GM12878 (cell line): ENCODE results near the gene ZFP3. TPM values are rescaled to one million over a fixed set of nuclear protein-coding genes. Genes with fewer than 3 reads are reported as not detected.
"Not testable (repeated sequence)": the region's sequence is repeated elsewhere in the genome, so short reads cannot be mapped to it uniquely, and the experiment has no call there.

ENCODE experiments used
- ATAC-seq: fragments of 200-7000 bp; cut with Tn5 transposase; 3 replicates; pipeline ENCODE4 v1.9.1; 2020; ENCODE audit warnings: mild to moderate bottlenecking, moderate library complexity
- BruUV-seq: library from RNA; stranded (reverse); fragments of 400-500 nt; replicated peaks from 2 replicates; lab custom pipeline; 2021; lab: Mats Ljungman, UMichigan
- CTCF ChIA-PET: fragments of 300-600 bp; sonication (Branson Sonifier 250); formaldehyde crosslinking; extraction: SDS; loops from one replicate; lab custom pipeline; 2021; ENCODE audit warnings: inconsistent platforms; lab: Yijun Ruan, JAX
- POLR2A ChIA-PET: fragments of 350-600 bp; formaldehyde crosslinking; extraction: SDS; loops from one replicate; lab custom pipeline; 2021; ENCODE audit warnings: inconsistent platforms; lab: Charles Lee
- RAD21 ChIA-PET: fragments of 300-600 bp; sonication (Branson Sonifier 250); formaldehyde crosslinking; loops from one replicate; lab custom pipeline; 2023; ENCODE audit warnings: antibody characterized with exemption; ENCODE audit not compliant: unreplicated experiment; lab: Charles Lee
- SMC1A ChIA-PET: fragments of 300-600 bp; sonication (Branson Sonifier 250); formaldehyde crosslinking; loops from one replicate; lab custom pipeline; 2023; ENCODE audit not compliant: unreplicated experiment, uncharacterized antibody; lab: Charles Lee
- DNase-seq: peaks from one replicate; pipeline ENCODE4 v3.0.0-alpha.2; 2011; ENCODE audit warnings: low read depth, low spot score
- FAIRE-seq: peaks from 3 replicates; lab custom pipeline; 2011; peaks lifted over from hg19 to GRCh38; lab: Jason Lieb, UNC
- H2AFZ ChIP-seq: 2 replicates; pipeline ENCODE4 v1.6.0; 2011; ENCODE audit warnings: low read depth, low read length, control low read depth; ENCODE audit not compliant: control insufficient read depth
- H3K27ac ChIP-seq: 2 replicates; pipeline ENCODE4 v1.5.1; 2011; ENCODE audit warnings: control low read depth; ENCODE audit not compliant: control insufficient read depth, insufficient read depth
- H3K27me3 ChIP-seq, 2 experiments: replicated peaks in 1 of 2; 2 replicates each; pipeline versions ENCODE4 v1.6.0 to v1.6.1; 2011; ENCODE audit warnings: low read length in 1 of 2; ENCODE audit not compliant: control insufficient read depth in 2 of 2, insufficient read depth in 2 of 2
- H3K36me3 ChIP-seq, 2 experiments: 2 replicates each; pipeline ENCODE4 v1.5.1; 2011; ENCODE audit warnings: low read length in 1 of 2; ENCODE audit not compliant: control insufficient read depth in 2 of 2, insufficient read depth in 2 of 2
- H3K4me1 ChIP-seq: 2 replicates; pipeline ENCODE4 v1.6.1; 2011; ENCODE audit warnings: mild to moderate bottlenecking, low read length, moderate library complexity, mixed read lengths; ENCODE audit not compliant: control insufficient read depth, insufficient read depth
- H3K4me2 ChIP-seq: 2 replicates; pipeline ENCODE4 v1.6.0; 2011; ENCODE audit warnings: control low read depth; ENCODE audit not compliant: control insufficient read depth, insufficient read depth
- H3K4me3 ChIP-seq: fragments of 200-600 bp; sonication (generic); 2 replicates; pipeline ENCODE4 v1.5.1; 2016
- H3K79me2 ChIP-seq: 2 replicates; pipeline ENCODE4 v1.6.0; 2011; ENCODE audit warnings: low read length; ENCODE audit not compliant: control insufficient read depth, insufficient read depth
- H3K9ac ChIP-seq: 2 replicates; pipeline ENCODE4 v1.8.0; 2011; ENCODE audit warnings: low read length, control low read depth, mixed read lengths; ENCODE audit not compliant: control insufficient read depth, insufficient read depth
- H3K9me3 ChIP-seq: replicated peaks from 3 replicates; pipeline ENCODE4 v1.5.1; 2011; ENCODE audit warnings: mild to moderate bottlenecking, low read length; ENCODE audit not compliant: control insufficient read depth, insufficient read depth
- H4K20me1 ChIP-seq: 2 replicates; pipeline ENCODE4 v1.6.0; 2011; ENCODE audit not compliant: control insufficient read depth, insufficient read depth
- CREB1 ChIP-seq: IDR thresholded peaks from 2 replicates; pipeline ENCODE4 v1.6.1; 2012; ENCODE audit warnings: low read depth, mild to moderate bottlenecking, inconsistent platforms
- EGR1 ChIP-seq, 2 experiments: IDR thresholded peaks; 1 replicate in 1 of 2; 2 replicates in 1 of 2; pipeline ENCODE4 v1.6.1; 2011 to 2012; ENCODE audit warnings: low read depth in 2 of 2, low read length in 2 of 2, borderline replicate concordance in 1 of 2, mild to moderate bottlenecking in 1 of 2, moderate library complexity in 1 of 2
- MAX ChIP-seq: IDR thresholded peaks from 2 replicates; pipeline ENCODE4 v1.6.1; 2012; ENCODE audit warnings: low read depth, low read length, improper control_type of control experiment
- NKRF ChIP-seq: fragments of 450-650 bp; conservative IDR thresholded peaks from 2 replicates; pipeline ENCODE4 v1.6.1; 2017; ENCODE audit warnings: mild to moderate bottlenecking, moderate library complexity
- PBX3 ChIP-seq: IDR thresholded peaks from 2 replicates; pipeline ENCODE4 v1.6.1; 2011; ENCODE audit warnings: mild to moderate bottlenecking, low read depth, low read length, moderate library complexity; ENCODE audit not compliant: insufficient replicate concordance
- RELA ChIP-seq: fragments of 450-650 bp; IDR thresholded peaks from 2 replicates; pipeline ENCODE4 v1.8.0; 2014; ENCODE audit warnings: borderline replicate concordance; ENCODE audit not compliant: partially characterized antibody
- SREBF1 ChIP-seq: IDR thresholded peaks from 2 replicates; pipeline ENCODE4 v1.6.1; 2012; ENCODE audit warnings: mild to moderate bottlenecking, low read length
- TCF3 ChIP-seq: IDR thresholded peaks from 2 replicates; pipeline ENCODE4 v1.6.1; 2012; ENCODE audit warnings: low read depth, mild to moderate bottlenecking, low read length, borderline replicate concordance; ENCODE audit not compliant: insufficient read depth
- USF2 ChIP-seq: IDR thresholded peaks from 2 replicates; pipeline ENCODE4 v1.6.1; 2011; ENCODE audit warnings: low read depth, low read length, improper control_type of control experiment, borderline replicate concordance
- WRNIP1 ChIP-seq: IDR thresholded peaks from 2 replicates; pipeline ENCODE4 v1.6.1; 2011; ENCODE audit warnings: low read depth, low read length, improper control_type of control experiment, borderline replicate concordance
- YY1 ChIP-seq: IDR thresholded peaks from 2 replicates; pipeline ENCODE4 v1.6.1; 2011; ENCODE audit warnings: low read depth, mild to moderate bottlenecking, low read length
- ZNF217 ChIP-seq: fragments of 450-650 bp; IDR thresholded peaks from 2 replicates; pipeline ENCODE4 v1.6.1; 2017; ENCODE audit warnings: antibody characterized with exemption, mild to moderate bottlenecking
- ZSCAN29 ChIP-seq: fragments of 450-650 bp; IDR thresholded peaks from 2 replicates; pipeline ENCODE4 v1.6.1; 2017; ENCODE audit warnings: mild to moderate bottlenecking, moderate library complexity
- WGBS: methylation state at CpG from one replicate; pipeline ENCODE4 v1.1.6; 2016; ENCODE audit warnings: low lambda C conversion rate; ENCODE audit not compliant: insufficient replicate concordance, insufficient coverage; ENCODE audit errors: missing lambda C conversion rate; 5-methylcytosine and 5-hydroxymethylcytosine counted together
- in situ Hi-C: fragments of 300-500 bp; cut with MboI; formaldehyde crosslinking; loops from 9 replicates; pipeline ENCODE4 v1.14.3; 2018; ENCODE audit warnings: mixed read lengths
- intact Hi-C: fragments of 100-400 bp; cut with micrococcal nuclease; formaldehyde crosslinking; loops from one replicate; pipeline ENCODE4 v1.14.2; 2022; ENCODE audit not compliant: unreplicated experiment
- polyA plus RNA-seq, 11 experiments: library from polyadenylated mRNA; depleted of rRNA in 4 of 11; unstranded in 6 of 11; stranded (reverse) in 5 of 11; fragments of >200 nt; fragmentation: Nextera tagmentation in 4 of 11; fragmentation: Illumina TruSeq in 1 of 11; extraction: Ambion mirVana in 4 of 11; extraction: Trizol in 1 of 11; gene quantifications; 1 replicate in 1 of 11; 2 replicates in 10 of 11; pipeline versions ENCODE4 v1.2.1 to v1.2.3, GENCODE V29; 2011 to 2016; ENCODE audit warnings: inconsistent platforms in 2 of 11, missing spikeins in 2 of 11, low read depth in 1 of 11
- total RNA-seq, 4 experiments: library from RNA; depleted of rRNA in 3 of 4; stranded (reverse); fragments of >200 nt in 3 of 4; fragmentation: Illumina TruSeq in 1 of 4; extraction: Trizol in 1 of 4; gene quantifications; 2 replicates each; pipeline versions ENCODE4 v1.2.1 to v1.2.3, GENCODE V29; 2013 to 2021

ZFP3 gene
- total and polyA plus RNA-seq, 10 of the 15 experiments (the other 5 are each of a cell fraction or from before 2014, with no cell fraction given): 0.37 to 4.1 (median 1.6) TPM

GRCh38 chr17:5130687-5131086 lies 52.4 kb downstream of the ZFP3 start:
- H3K4me3 ChIP-seq, H3K9me3 ChIP-seq, H4K20me1 ChIP-seq, in situ Hi-C loops, POLR2A ChIA-PET, H3K27ac ChIP-seq, H3K36me3 ChIP-seq, SMC1A ChIA-PET, H3K9ac ChIP-seq, BruUV-seq, FAIRE-seq, H3K4me2 ChIP-seq, ATAC-seq, H3K27me3 ChIP-seq, H2AFZ ChIP-seq, RAD21 ChIA-PET, DNase-seq, H3K79me2 ChIP-seq, CTCF ChIA-PET, intact Hi-C loops, H3K4me1 ChIP-seq: not testable (repeated sequence)
- 31% methylated on average over 5 of the region's 5 CpGs for WGBS

GRCh38 chr17:5131146-5131715 lies 53.0 kb downstream of the ZFP3 start:
- ChIA-PET POLR2A (no interaction called here), RAD21 (no interaction called here), CTCF (no interaction called here), SMC1A (no interaction called here)
- 61% methylated on average over 7 of the region's 7 CpGs for WGBS
- H3K27me3 ChIP-seq: no peaks in the 10 kb centered on the region
- H3K9me3 ChIP-seq: no peaks in the 10 kb centered on the region
- H3K4me3 ChIP-seq: no peak overlapping the region
- no peak for DNase-seq
- in situ Hi-C loops (no loop called here), intact Hi-C loops (no loop called here)
- no peak overlapping the region for H3K27ac ChIP-seq
- H3K4me1 ChIP-seq: no peaks in the 10 kb centered on the region
- no peak overlapping the region for H3K9ac ChIP-seq
- no peak overlapping the region for H3K4me2 ChIP-seq
- no peak for FAIRE-seq
- H2AFZ ChIP-seq: no peak overlapping the region
- H3K36me3 ChIP-seq: no peaks in the 10 kb centered on the region
- H3K79me2 ChIP-seq: no peaks in the 10 kb centered on the region
- ATAC-seq: no peak
- H4K20me1 ChIP-seq: no peaks in the 10 kb centered on the region
- no TSS peak for BruUV-seq
- no peak for TF ChIP-seq MAX
- no peak for TF ChIP-seq CREB1
- TF ChIP-seq PBX3: no peak
- no peak for TF ChIP-seq ZNF217
- TF ChIP-seq USF2: no peak
- no peak for TF ChIP-seq TCF3
- no peak for TF ChIP-seq SREBF1
- no peak for TF ChIP-seq RELA
- no peak for TF ChIP-seq NKRF
- TF ChIP-seq YY1: no peak
- TF ChIP-seq ZSCAN29: no peak
- no peak for TF ChIP-seq WRNIP1
- no peak for TF ChIP-seq EGR1 (IDR thresholded peaks at IDR 0.05; ENCODE audit: borderline replicate concordance in 1 of 2, low read depth in 2 of 2, low read length in 2 of 2)
